PC-3 (cell line): ENCODE results near the gene UGT2B17. TPM values are rescaled to one million over a fixed set of nuclear protein-coding genes. Genes with fewer than 3 reads are reported as not detected.
A peak's percentile ranks its signal among the peaks of the same experiment; 100 is the strongest.

Experiments
- ATAC-seq: fragments of 200-7000 bp; cut with Tn5 transposase; 2 replicates; pipeline ENCODE4 v1.9.1; 2020; ENCODE audit warnings: mild to moderate bottlenecking, moderate library complexity
- BruUV-seq: library from RNA; stranded (reverse); fragments of 400-500 nt; replicated peaks from 2 replicates; lab custom pipeline; 2021; lab: Mats Ljungman, UMichigan
- CTCF ChIA-PET: fragments of 300-600 bp; sonication (Branson Sonifier 250); formaldehyde crosslinking; loops from one replicate; lab custom pipeline; 2022; ENCODE audit warnings: antibody characterized with exemption; lab: Charles Lee
- POLR2A ChIA-PET: fragments of 300-600 bp; sonication (Branson Sonifier 250); formaldehyde crosslinking; loops from one replicate; lab custom pipeline; 2022; ENCODE audit warnings: antibody characterized with exemption; ENCODE audit not compliant: unreplicated experiment; lab: Charles Lee
- DNase-seq: peaks from one replicate; pipeline ENCODE4 v3.0.0-alpha.2; 2015
- H2AFZ ChIP-seq: fragments of 300-600 bp; sonication (generic); 2 replicates; pipeline ENCODE4 v1.6.0; 2016; ENCODE audit warnings: antibody characterized with exemption, low read length
- H3F3A ChIP-seq: fragments of 300-600 bp; sonication (generic); one replicate; pipeline ENCODE4 v1.6.0; 2017; ENCODE audit warnings: antibody characterized with exemption, low read length, control low read depth, mild to moderate bottlenecking; ENCODE audit not compliant: unreplicated experiment
- H3K27ac ChIP-seq: fragments of 300-600 bp; sonication (generic); 2 replicates; pipeline ENCODE4 v1.5.1; 2016; ENCODE audit warnings: mild to moderate bottlenecking, low read length
- H3K27me3 ChIP-seq: fragments of 300-600 bp; sonication (generic); 2 replicates; pipeline ENCODE4 v1.6.1; 2016; ENCODE audit warnings: low read length, mixed read lengths
- H3K36me3 ChIP-seq: fragments of 300-600 bp; sonication (generic); 2 replicates; pipeline ENCODE4 v1.6.1; 2016; ENCODE audit warnings: low read depth, mixed run types, low read length, mixed read lengths
- H3K4me1 ChIP-seq: fragments of 300-600 bp; sonication (generic); 2 replicates; pipeline ENCODE4 v1.5.1; 2016; ENCODE audit warnings: low read length; ENCODE audit not compliant: insufficient read depth
- H3K4me2 ChIP-seq: fragments of 300-600 bp; sonication (generic); 2 replicates; pipeline ENCODE4 v1.6.0; 2016; ENCODE audit warnings: low read length
- H3K4me3 ChIP-seq: fragments of 300-600 bp; sonication (generic); 2 replicates; pipeline ENCODE4 v1.5.1; 2016; ENCODE audit warnings: mild to moderate bottlenecking, low read length, mixed read lengths
- H3K79me2 ChIP-seq: fragments of 300-600 bp; sonication (generic); 2 replicates; pipeline ENCODE4 v1.6.1; 2017; ENCODE audit warnings: low read length, mixed read lengths
- H3K9ac ChIP-seq: fragments of 300-600 bp; sonication (generic); 2 replicates; pipeline ENCODE4 v1.6.0; 2016; ENCODE audit warnings: mild to moderate bottlenecking, low read length
- H3K9me2 ChIP-seq: fragments of 300-600 bp; sonication (generic); replicated peaks from 2 replicates; pipeline ENCODE4 v1.6.1; 2016; ENCODE audit warnings: mixed run types, low read length, mixed read lengths
- H3K9me3 ChIP-seq: fragments of 300-600 bp; sonication (generic); 2 replicates; pipeline ENCODE4 v1.6.1; 2016; ENCODE audit warnings: low read length, mixed read lengths
- H4K20me1 ChIP-seq: fragments of 300-600 bp; sonication (generic); 2 replicates; pipeline ENCODE4 v1.6.1; 2016; ENCODE audit warnings: low read length, mixed read lengths
- CTCF ChIP-seq: fragments of 300-600 bp; sonication (generic); conservative IDR thresholded peaks from 2 replicates; pipeline ENCODE4 v1.5.1; 2017; ENCODE audit warnings: antibody characterized with exemption, low read depth, mild to moderate bottlenecking, low read length
- EZH2 ChIP-seq: fragments of 300-600 bp; sonication (generic); IDR thresholded peaks from one replicate; pipeline ENCODE4 v1.6.1; 2017; ENCODE audit warnings: antibody characterized with exemption, mild to moderate bottlenecking, low read length; ENCODE audit not compliant: unreplicated experiment
- EZH2phosphoT487 ChIP-seq: fragments of 300-600 bp; sonication (generic); IDR thresholded peaks from 2 replicates; pipeline ENCODE4 v1.6.1; 2018; ENCODE audit warnings: mild to moderate bottlenecking, antibody characterized with exemption, low read length, borderline replicate concordance
- intact Hi-C: fragments of 100-400 bp; cut with micrococcal nuclease; formaldehyde crosslinking; loops from 2 replicates; pipeline ENCODE4 v1.9.0; 2023
- total RNA-seq: library from RNA; depleted of rRNA; stranded (reverse); fragments of >200 nt; gene quantifications from 2 replicates; pipeline ENCODE4 v1.2.3, GENCODE V29; 2014

Gene UGT2B17
- total RNA-seq, 1 experiment from 2014 or later: not detected

- Histone ChIP-seq H3F3A (no peaks in the 10 kb centered on the region), H3K27me3 (no peaks in the 10 kb centered on the region), H3K9ac (no peak overlapping the region), H3K27ac (no peak overlapping the region), H3K4me1 (peaks cover 9% of the 10 kb centered on the region; the same call in 1 of the 2 replicates), H3K9me3 (no peaks in the 10 kb centered on the region), H3K9me2 (no peaks in the 10 kb centered on the region), H2AFZ (no peak overlapping the region), H3K4me3 (no peak overlapping the region), H3K36me3 (no peaks in the 10 kb centered on the region), H3K4me2 (no peak overlapping the region), H4K20me1 (no peaks in the 10 kb centered on the region), H3K79me2 (no peaks in the 10 kb centered on the region)
- CTCF ChIA-PET: no interaction called here
- no TSS peak for BruUV-seq
- ATAC-seq (no peak), DNase-seq (no peak)
- POLR2A ChIA-PET: no interaction called here
- intact Hi-C loops: loop anchor here (1.0 to 5.0 kb wide), 8 partner anchors 153 to 836 kb away; partner anchors contain the start of genes UGT2A3, UGT2B15 and UGT2B7
- TF ChIP-seq CTCF: no peak
- no peak for TF ChIP-seq EZH2phosphoT487
- no peak for TF ChIP-seq EZH2
Measured at GRCh38 chr4:68499021-68499420, 77.1 kb downstream of the UGT2B17 start.

- CTCF ChIA-PET: interaction anchor here (1.3 kb wide), 1 partner anchor 123 kb away, joined by 3 read pairs; no protein-coding TSS in a partner anchor
- no TSS peak for BruUV-seq
Measured at GRCh38 chr4:68498413-68499007, 77.6 kb downstream of the UGT2B17 start.

More at GRCh38 chr4:68498413-68499007, 77.6 kb downstream of the UGT2B17 start:
- intact Hi-C loops: loop anchor here (1.0 to 5.0 kb wide), 10 partner anchors 154 to 1119 kb away; partner anchors contain the start of genes UGT2A3, UGT2B15 and UGT2B7
- Histone ChIP-seq H3K4me3 (no peak overlapping the region), H3K9me2 (no peaks in the 10 kb centered on the region), H3K79me2 (no peaks in the 10 kb centered on the region), H3F3A (no peaks in the 10 kb centered on the region), H3K9me3 (no peaks in the 10 kb centered on the region), H3K9ac (no peak overlapping the region), H2AFZ (no peak overlapping the region), H3K27me3 (no peaks in the 10 kb centered on the region), H3K36me3 (no peaks in the 10 kb centered on the region), H4K20me1 (no peaks in the 10 kb centered on the region), H3K4me1 (peaks cover 9% of the 10 kb centered on the region; the same call in 1 of the 2 replicates), H3K4me2 (no peak overlapping the region), H3K27ac (no peak overlapping the region)
- no peak for TF ChIP-seq EZH2
- TF ChIP-seq CTCF: peak; percentile 98
- POLR2A ChIA-PET: no interaction called here
- ATAC-seq: peak; percentile 60
- peak; percentile 84 for DNase-seq
